DOHH2 (cell line): ENCODE results near the gene ALPI.

Source experiments
- CTCF ChIP-seq: fragments of 200-600 bp; sonication (generic); IDR thresholded peaks from one replicate; pipeline ENCODE4 v1.5.1; 2014; ENCODE audit warnings: antibody characterized with exemption, mild to moderate bottlenecking, low read depth, low read length; ENCODE audit not compliant: poor library complexity, severe bottlenecking
- EZH2phosphoT487 ChIP-seq: fragments of 200-600 bp; sonication (generic); IDR thresholded peaks from 2 replicates; pipeline ENCODE4 v1.6.1; 2017; ENCODE audit warnings: borderline replicate concordance, mild to moderate bottlenecking, antibody characterized with exemption, low read length, moderate library complexity, mixed read lengths

- no peak for TF ChIP-seq CTCF
- TF ChIP-seq EZH2phosphoT487: no peak
Observed at GRCh38 chr2:232491139-232491780, 35.3 kb downstream of the ALPI start.
